K562 (cell line): ENCODE data around the gene CLIC1. TPM values are rescaled to one million over a fixed set of nuclear protein-coding genes. Genes with fewer than 3 reads are reported as not detected.

Experiments
- ARID3B ChIP-seq: fragments of 250-450 bp; sonication (Bioruptor Pico); IDR thresholded peaks from 2 replicates; pipeline ENCODE4 v1.4.0; 2020; ENCODE audit warnings: borderline replicate concordance
- BCL6 ChIP-seq: fragments of 250-450 bp; sonication (Bioruptor Pico); IDR thresholded peaks from 2 replicates; pipeline ENCODE4 v1.4.0; 2020
- EGR1 ChIP-seq: fragments of 450-650 bp; conservative IDR thresholded peaks from 2 replicates; pipeline ENCODE4 v1.6.1; 2017; ENCODE audit warnings: mild to moderate bottlenecking
- ETV6 ChIP-seq, 3 experiments: fragments of 150-350 bp in 1 of 3; sonication (generic) in 1 of 3; formaldehyde crosslinking in 1 of 3; IDR thresholded peaks; 2 replicates each; pipeline versions ENCODE4 v1.6.1 to v1.8.0; 2014 to 2022; ENCODE audit warnings: borderline replicate concordance in 2 of 3, low read depth in 2 of 3, antibody characterized with exemption in 1 of 3, low read length in 1 of 3, mild to moderate bottlenecking in 1 of 3, missing genetic modification reagents in 1 of 3
- HDAC6 ChIP-seq: IDR thresholded peaks from 2 replicates; pipeline ENCODE4 v1.6.1; 2012; ENCODE audit warnings: low read depth, mild to moderate bottlenecking, control low read depth, inconsistent platforms, low read length, moderate library complexity
- HNRNPUL1 ChIP-seq: fragments of 200-400 bp; formaldehyde crosslinking; IDR thresholded peaks from 2 replicates; pipeline ENCODE4 v1.6.1; 2017; ENCODE audit warnings: low read length
- ILK ChIP-seq: fragments of 450-650 bp; IDR thresholded peaks from 2 replicates; pipeline ENCODE4 v1.6.1; 2016; ENCODE audit warnings: missing genetic modification characterization, low read depth, mild to moderate bottlenecking, missing compliant biosample characterization, moderate library complexity, borderline replicate concordance
- MCM5 ChIP-seq: fragments of 450-650 bp; IDR thresholded peaks from 2 replicates; pipeline ENCODE4 v1.6.1; 2016; ENCODE audit warnings: low read depth
- PTBP1 ChIP-seq: fragments of 200-400 bp; formaldehyde crosslinking; IDR thresholded peaks from 2 replicates; pipeline ENCODE4 v1.6.1; 2017; ENCODE audit warnings: low read depth, low read length
- STAT5B ChIP-seq: fragments of 250-450 bp; sonication (Bioruptor Pico); IDR thresholded peaks from 2 replicates; pipeline ENCODE4 v1.8.0; 2021; ENCODE audit warnings: mild to moderate bottlenecking, inconsistent platforms
- TCF7 ChIP-seq: sonication (generic); IDR thresholded peaks from 2 replicates; pipeline ENCODE4 v1.6.1; 2016; ENCODE audit warnings: antibody characterized with exemption, borderline replicate concordance
- ZNF143 ChIP-seq: sonication (generic); formaldehyde crosslinking; IDR thresholded peaks from 2 replicates; pipeline ENCODE4 v1.9.0; 2022; ENCODE audit warnings: mild to moderate bottlenecking, missing genetic modification reagents
- ZNF174 ChIP-seq: fragments of 250-450 bp; sonication (Bioruptor Pico); IDR thresholded peaks from 2 replicates; pipeline ENCODE4 v1.4.0; 2020; ENCODE audit warnings: mild to moderate bottlenecking
- ZNF23 ChIP-seq: fragments of 250-450 bp; sonication (Bioruptor Pico); IDR thresholded peaks from 2 replicates; pipeline ENCODE4 v1.4.0; 2020; ENCODE audit warnings: mild to moderate bottlenecking
- ZNF57 ChIP-seq: fragments of 450-650 bp; formaldehyde crosslinking; IDR thresholded peaks from 2 replicates; pipeline ENCODE4 v1.4.0; 2020; ENCODE audit warnings: mild to moderate bottlenecking, moderate library complexity
- ZNF668 ChIP-seq: fragments of 250-450 bp; sonication (Bioruptor Pico); IDR thresholded peaks from 2 replicates; pipeline ENCODE4 v1.8.0; 2022; ENCODE audit warnings: mild to moderate bottlenecking, inconsistent platforms
- ZNF717 ChIP-seq: fragments of 250-450 bp; sonication (Bioruptor Pico); IDR thresholded peaks from 2 replicates; pipeline ENCODE4 v1.5.0; 2021
- polyA plus RNA-seq, 8 experiments: library from polyadenylated mRNA; depleted of rRNA in 4 of 8; stranded (reverse) in 5 of 8; unstranded in 3 of 8; fragments of >200 nt; fragmentation: Nextera tagmentation in 2 of 8; fragmentation: Illumina TruSeq in 1 of 8; extraction: Ambion mirVana in 2 of 8; extraction: Trizol in 1 of 8; gene quantifications; 2 replicates each; pipeline versions ENCODE4 v1.2.1 to v1.2.3, GENCODE V29; 2011 to 2014; ENCODE audit warnings: inconsistent platforms in 1 of 8, missing spikeins in 1 of 8
- total RNA-seq, 7 experiments: library from RNA; depleted of rRNA in 6 of 7; stranded (reverse); fragments of >200 nt in 6 of 7; fragmentation: Illumina TruSeq in 2 of 7; extraction: Trizol in 2 of 7; gene quantifications; 2 replicates each; pipeline versions ENCODE4 v1.2.1 to v1.2.3, GENCODE V29; 2011 to 2021; ENCODE audit warnings: low replicate concordance in 1 of 7
- TF ChIP-seq, protein P1 (sequence below): sonication (generic); IDR thresholded peaks from 2 replicates; pipeline ENCODE4 v1.6.1; 2016
- TF ChIP-seq, protein P2 (sequence below): sonication (generic); formaldehyde crosslinking; IDR thresholded peaks from 2 replicates; pipeline ENCODE4 v1.8.0; 2023; ENCODE audit warnings: mild to moderate bottlenecking, missing genetic modification reagents

Gene CLIC1
- total and polyA plus RNA-seq, 9 of the 15 experiments (the other 6 are each of a cell fraction or from before 2014, with no cell fraction given) = 1,267 to 2,419 (median 1,808) TPM

- TF ChIP-seq, protein P1, sequence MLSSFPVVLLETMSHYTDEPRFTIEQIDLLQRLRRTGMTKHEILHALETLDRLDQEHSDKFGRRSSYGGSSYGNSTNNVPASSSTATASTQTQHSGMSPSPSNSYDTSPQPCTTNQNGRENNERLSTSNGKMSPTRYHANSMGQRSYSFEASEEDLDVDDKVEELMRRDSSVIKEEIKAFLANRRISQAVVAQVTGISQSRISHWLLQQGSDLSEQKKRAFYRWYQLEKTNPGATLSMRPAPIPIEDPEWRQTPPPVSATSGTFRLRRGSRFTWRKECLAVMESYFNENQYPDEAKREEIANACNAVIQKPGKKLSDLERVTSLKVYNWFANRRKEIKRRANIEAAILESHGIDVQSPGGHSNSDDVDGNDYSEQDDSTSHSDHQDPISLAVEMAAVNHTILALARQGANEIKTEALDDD = no peak
- TF ChIP-seq ZNF23 (CRISPR knock-in tag) = no peak
- peak in 1 of 2 experiments; percentile 94; a peak in 2 of 4 replicates for TF ChIP-seq ETV6 (IDR thresholded peaks at IDR 0.05; ENCODE audit: borderline replicate concordance in 1 of 2, low read depth in 2 of 2, low read length in 1 of 2)
- TF ChIP-seq ETV6 (CRISPR knock-in tag; IDR thresholded peaks at IDR 0.05; ENCODE audit: borderline replicate concordance) = no peak
- TF ChIP-seq STAT5B = no peak
- no peak for TF ChIP-seq ILK
- TF ChIP-seq, protein P2, sequence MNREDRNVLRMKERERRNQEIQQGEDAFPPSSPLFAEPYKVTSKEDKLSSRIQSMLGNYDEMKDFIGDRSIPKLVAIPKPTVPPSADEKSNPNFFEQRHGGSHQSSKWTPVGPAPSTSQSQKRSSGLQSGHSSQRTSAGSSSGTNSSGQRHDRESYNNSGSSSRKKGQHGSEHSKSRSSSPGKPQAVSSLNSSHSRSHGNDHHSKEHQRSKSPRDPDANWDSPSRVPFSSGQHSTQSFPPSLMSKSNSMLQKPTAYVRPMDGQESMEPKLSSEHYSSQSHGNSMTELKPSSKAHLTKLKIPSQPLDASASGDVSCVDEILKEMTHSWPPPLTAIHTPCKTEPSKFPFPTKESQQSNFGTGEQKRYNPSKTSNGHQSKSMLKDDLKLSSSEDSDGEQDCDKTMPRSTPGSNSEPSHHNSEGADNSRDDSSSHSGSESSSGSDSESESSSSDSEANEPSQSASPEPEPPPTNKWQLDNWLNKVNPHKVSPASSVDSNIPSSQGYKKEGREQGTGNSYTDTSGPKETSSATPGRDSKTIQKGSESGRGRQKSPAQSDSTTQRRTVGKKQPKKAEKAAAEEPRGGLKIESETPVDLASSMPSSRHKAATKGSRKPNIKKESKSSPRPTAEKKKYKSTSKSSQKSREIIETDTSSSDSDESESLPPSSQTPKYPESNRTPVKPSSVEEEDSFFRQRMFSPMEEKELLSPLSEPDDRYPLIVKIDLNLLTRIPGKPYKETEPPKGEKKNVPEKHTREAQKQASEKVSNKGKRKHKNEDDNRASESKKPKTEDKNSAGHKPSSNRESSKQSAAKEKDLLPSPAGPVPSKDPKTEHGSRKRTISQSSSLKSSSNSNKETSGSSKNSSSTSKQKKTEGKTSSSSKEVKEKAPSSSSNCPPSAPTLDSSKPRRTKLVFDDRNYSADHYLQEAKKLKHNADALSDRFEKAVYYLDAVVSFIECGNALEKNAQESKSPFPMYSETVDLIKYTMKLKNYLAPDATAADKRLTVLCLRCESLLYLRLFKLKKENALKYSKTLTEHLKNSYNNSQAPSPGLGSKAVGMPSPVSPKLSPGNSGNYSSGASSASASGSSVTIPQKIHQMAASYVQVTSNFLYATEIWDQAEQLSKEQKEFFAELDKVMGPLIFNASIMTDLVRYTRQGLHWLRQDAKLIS = no peak
- TF ChIP-seq EGR1 = no peak
- no peak; the same call in 1 of the 2 replicates for TF ChIP-seq ZNF668 (CRISPR knock-in tag)
- no peak for TF ChIP-seq HDAC6
- TF ChIP-seq BCL6 (CRISPR knock-in tag) = peak; percentile 67; the same call in 1 of the 2 replicates
- TF ChIP-seq MCM5 = no peak
- TF ChIP-seq ZNF174 (CRISPR knock-in tag) = 0 out of 2 replicates have a peak, but pooled peaks have one; percentile 49
- peak; percentile 63 for TF ChIP-seq ZNF57 (CRISPR knock-in tag)
- no peak for TF ChIP-seq HNRNPUL1
- no peak for TF ChIP-seq ZNF143 (CRISPR knock-in tag)
- 0 out of 2 replicates have a peak, but pooled peaks have one; percentile 89 for TF ChIP-seq ARID3B (CRISPR knock-in tag)
- no peak for TF ChIP-seq TCF7
- TF ChIP-seq PTBP1 = 0 out of 2 replicates have a peak, but pooled peaks have one; percentile 58
- no peak for TF ChIP-seq ZNF717 (CRISPR knock-in tag)
Measured at GRCh38 chr6:31737991-31738979, 2.0 kb upstream of the CLIC1 start (continued).
